ENCODE results near the gene TSC2.
A peak's percentile ranks its signal among the peaks of the same experiment; 100 is the strongest.
"Not testable (repeated sequence)": the region's sequence is repeated elsewhere in the genome, so short reads cannot be mapped to it uniquely, and the experiment has no call there.

The TSC2 gene

DNA sequence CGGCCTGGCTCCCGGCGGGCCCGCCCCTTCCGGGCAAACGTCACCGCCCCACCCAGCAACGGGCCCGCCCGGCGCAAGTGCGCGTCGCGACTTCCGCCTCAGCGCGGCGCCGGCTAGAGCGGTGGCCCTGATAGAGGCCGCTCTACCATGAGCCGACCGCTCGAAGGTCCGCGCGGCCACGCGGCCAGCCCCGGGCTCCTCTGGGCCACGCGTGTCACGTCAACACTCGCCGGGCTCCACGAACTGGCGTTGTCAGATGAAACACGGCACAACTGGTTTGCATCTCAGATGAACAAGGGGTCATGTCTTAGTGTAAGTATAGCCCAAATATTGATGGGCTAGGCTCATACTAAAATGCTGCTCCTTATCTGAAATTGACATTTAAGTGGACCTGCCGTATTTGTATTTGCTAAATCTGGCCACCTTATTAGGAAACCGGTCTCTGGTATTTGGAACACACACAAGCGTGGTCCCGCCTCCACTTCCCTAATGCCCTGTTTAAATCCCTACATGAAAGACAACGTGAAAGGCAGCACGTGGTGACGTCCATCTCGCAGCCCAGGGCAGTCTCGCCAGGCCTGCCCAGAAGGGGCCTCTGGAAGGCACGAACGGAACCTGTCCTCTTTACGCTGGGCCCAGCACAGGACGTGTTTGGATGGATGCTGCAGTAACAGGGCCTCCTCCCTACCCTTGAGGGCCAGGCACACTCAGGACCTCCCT, 37.8 kb upstream of the TSC2 start, which contains the start of gene ZNF598:
Gene ZNF598 (minus strand): TSS at position 31 of the 720 bp plus-strand sequence.
- peak; percentile 69 for DNase-seq

DNA sequence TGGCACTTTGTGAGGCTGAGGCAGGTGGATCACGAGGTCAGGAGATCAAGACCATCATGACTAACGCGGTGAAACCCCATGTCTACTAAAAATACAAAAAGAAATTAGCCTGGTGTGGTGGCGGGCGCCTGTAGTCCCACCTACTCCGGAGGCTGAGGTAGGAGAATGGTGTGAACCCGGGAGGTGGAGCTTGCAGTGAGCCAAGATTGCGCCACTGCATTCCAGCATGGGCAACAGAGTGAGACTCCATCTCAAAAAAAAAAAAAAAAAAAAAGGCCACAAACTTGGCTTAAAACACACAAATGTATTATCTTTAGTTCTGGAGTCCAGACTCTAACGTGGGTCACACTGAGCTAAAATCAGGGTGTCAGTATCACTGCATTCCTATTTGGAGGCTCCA, 36.1 kb upstream of the TSC2 start:
- not testable (repeated sequence) for DNase-seq

DNA sequence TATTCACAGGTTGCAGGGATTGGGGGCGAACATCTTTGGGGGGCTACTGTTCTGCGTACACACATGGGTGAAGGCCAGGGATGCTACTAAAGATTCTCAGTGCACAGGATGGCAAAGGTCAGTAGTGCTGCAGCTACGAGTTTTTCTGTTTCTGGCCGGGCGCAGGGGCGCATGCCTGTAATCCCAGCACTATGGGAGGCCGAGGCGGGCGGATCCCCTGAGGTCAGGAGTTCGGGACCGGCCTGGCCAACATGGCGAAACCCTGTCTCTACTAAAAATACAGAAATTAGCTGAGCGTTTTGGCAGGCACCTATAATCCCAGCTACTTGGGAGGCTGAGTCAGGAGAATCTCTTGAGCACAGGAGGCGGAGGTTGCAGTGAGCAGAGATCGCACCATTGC, 34.3 kb upstream of the TSC2 start:
- no peak for DNase-seq

- no peak for DNase-seq
Observed at GRCh38 chr16:2015117-2015946, 32.5 kb upstream of the TSC2 start.

GRCh38 chr16:2015947-2016208, 31.9 kb upstream of the TSC2 start:
- DNase-seq = no peak

- DNase-seq = no peak
Observed at GRCh38 chr16:2016407-2016922, 31.3 kb upstream of the TSC2 start.

DNA sequence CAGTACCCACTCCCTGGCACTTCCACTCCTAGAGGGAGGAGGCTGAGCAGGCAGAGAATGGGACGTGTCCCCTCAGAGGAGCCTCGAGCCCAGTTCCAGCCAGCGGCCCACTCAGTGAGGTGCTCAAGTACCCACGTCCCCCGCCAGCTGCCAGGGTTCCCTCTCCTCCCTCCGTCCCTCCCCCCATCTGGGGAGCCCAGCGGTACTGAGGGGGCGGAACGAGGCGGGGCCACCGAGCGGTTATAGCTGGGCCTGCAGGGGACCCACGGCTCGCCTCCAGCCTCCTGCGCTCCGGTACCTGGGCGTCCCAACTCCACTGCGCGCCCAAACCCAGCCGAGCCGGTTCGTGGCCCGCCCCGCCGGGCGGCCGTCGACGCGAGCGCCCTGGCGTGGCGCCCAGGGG, 28.3 kb upstream of the TSC2 start, which contains the start of gene NPW:
Gene NPW (plus strand): TSS at position 268 of the 403 bp plus-strand sequence.
- DNase-seq = no peak

GRCh38 chr16:2019921-2020831, 27.6 kb upstream of the TSC2 start:
- DNase-seq = no peak

DNA sequence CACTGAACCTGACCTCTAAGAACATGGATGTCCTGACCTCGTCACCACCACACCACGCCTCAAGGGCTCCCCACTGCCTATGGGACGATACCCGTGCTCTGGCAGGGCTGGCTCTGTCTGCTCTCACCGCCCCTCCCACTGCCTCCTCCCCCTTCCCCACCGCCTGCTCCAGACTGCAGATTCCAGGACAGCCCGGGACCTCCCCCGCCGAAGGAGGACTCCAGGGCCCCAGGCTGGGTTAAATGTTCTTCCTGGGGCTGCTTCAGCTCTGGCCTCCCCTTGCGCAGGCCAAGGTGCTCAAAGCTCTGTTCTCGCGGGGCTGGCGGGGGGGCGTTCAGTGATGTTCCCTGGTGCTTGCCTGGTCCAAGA, 25.1 kb upstream of the TSC2 start:
- no peak for DNase-seq

- DNase-seq = peak; percentile 93
Observed at GRCh38 chr16:2023092-2024031, 24.4 kb upstream of the TSC2 start.

DNA sequence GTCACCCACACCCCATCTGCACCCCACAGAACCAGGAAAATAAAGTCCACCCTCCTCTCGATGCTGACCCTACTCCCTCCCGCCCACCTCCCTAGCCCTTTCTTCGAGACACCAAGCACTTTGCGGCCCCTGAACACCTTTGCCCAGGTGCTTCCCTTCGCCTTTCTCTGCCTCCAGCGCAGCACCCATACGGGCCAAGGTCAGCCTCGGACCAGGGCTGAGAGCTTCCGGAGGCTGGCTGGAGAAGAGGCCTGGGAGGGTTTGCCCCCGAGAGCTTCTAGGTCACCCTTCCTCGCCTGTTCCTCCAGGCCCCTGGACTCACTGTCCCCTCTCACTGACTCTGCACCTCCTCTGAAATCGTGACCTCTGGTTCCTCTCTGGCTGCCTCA, 23.8 kb upstream of the TSC2 start:
- no peak for DNase-seq

GRCh38 chr16:2025251-2025650, 22.5 kb upstream of the TSC2 start:
- no peak for DNase-seq

- DNase-seq = no peak
Observed at GRCh38 chr16:2025878-2026460, 21.8 kb upstream of the TSC2 start.

DNA sequence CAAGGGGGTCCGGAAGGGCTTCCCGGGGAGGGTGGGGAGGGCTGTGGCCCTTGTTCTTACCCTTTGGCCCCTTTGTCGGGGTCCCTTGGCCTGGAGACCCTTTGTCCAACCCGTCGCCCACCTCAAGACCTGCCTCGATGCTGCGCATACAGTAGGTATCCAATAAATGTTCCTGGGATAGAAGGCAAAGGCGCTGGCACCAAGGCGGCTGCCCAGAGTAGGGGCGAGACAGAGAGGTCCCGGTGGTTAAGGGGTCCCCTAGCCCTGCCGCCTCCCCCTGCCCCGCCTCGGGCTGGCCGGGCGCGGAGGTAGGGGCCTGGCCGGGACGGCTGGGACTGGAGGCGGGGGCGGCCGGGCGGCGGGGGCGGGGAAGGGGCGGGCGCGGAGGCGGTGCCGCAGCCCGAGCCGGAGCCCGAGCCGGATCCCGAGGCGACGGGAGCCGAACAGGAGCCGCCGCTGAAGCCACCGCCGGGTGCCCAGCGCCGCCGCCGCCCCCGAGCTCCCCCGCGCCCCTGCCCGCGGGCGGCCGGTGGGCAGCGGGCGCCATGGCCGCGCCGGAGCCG, 21.2 kb upstream of the TSC2 start, which contains the start of gene NHERF2:
Gene NHERF2 (plus strand): TSS at position 442 of the 563 bp plus-strand sequence. CDS start 104 bp downstream, at position 546.
- no peak for DNase-seq

DNA sequence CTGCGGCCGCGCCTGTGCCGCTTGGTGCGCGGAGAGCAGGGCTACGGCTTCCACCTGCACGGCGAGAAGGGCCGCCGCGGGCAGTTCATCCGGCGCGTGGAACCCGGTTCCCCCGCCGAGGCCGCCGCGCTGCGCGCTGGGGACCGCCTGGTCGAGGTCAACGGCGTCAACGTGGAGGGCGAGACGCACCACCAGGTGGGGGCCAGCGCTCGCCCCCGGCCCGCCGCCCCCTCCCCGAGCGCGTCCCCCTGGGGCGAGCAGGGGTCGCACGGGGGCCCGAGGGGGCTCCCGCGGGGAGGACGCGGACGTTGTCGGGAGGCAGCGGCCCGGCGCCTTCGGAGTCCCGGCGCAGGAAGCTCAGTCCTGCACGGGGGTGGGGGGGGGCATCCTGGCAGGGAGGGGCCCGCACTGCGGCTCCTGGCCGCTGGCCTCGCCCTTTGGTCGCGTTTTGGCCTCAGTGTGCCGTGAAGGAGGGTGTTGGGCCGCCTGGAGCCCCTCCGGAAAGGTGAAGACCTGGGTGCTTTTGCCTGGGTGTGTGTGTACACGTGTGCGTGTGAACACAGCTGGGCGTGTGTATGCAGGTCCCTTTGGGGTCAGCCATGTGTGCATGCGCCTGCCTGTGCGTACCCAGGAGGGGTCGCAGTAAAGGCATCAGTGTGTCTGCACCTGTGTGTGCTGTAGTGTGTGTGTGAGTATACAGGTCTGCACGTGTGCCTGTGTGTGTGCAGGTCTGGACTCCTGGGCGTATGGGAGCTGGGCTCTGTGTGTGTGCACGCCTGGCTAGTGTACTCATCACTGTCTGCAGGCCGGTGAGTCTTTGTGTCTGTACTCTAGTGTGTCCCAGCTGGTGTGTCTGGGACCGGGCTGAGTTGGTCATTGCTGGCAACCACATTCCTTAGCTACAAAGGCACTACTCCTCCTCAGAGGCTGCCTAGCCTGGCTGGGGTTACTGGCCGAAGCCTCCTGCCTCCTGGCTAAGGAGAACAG, 20.5 kb upstream of the TSC2 start:
- DNase-seq = no peak

DNA sequence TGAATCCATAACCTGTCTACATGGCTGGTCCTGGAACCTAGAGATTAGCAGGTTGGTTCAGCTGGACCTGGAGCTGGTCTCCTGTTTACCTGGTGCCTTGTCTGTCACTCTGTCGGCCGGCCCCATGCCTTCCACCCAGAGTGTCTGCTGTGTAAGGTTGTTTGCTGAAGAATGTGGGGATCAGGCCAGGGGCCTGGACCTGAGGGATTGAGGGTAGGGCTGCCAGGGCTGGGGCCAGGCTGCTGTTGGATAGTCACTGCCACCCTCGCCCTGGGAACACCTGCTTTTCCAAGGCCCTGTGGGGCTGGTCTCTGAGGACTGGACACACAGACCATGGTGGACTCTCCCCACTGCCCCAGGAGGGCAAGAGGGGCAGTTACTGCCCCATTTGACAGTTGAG, 19.6 kb upstream of the TSC2 start:
- no peak for DNase-seq

DNA sequence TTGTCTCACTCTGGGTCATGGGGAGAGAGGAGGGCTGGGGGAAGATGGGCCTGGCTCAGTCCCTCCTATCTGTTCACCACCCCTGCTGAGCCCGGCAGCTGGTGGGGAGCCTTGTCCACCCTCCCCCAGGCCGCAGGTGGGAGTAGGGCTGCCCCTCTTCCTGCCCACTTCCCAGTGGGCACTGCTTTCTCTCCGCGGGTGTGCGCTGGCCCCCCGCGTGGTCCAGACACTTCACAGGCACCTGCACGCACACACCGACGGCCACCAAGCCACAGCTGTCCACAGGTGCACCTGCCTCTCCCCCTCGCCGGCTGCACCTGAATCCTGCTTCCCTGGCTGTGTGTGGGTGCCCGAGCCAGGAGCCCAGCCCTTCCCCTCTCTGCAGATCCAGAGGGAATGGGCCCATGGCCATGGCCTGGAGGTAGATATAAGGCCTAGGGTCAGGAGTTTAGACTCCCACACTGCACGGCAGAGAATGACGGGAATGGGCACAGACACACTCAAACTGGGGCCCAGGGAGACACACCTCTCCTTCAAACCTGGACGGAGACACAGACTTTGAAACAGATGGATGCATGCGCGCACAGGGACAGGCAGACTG, 19.1 kb upstream of the TSC2 start:
- no peak for DNase-seq

GRCh38 chr16:2029350-2029749, 18.4 kb upstream of the TSC2 start:
- DNase-seq = no peak

DNA sequence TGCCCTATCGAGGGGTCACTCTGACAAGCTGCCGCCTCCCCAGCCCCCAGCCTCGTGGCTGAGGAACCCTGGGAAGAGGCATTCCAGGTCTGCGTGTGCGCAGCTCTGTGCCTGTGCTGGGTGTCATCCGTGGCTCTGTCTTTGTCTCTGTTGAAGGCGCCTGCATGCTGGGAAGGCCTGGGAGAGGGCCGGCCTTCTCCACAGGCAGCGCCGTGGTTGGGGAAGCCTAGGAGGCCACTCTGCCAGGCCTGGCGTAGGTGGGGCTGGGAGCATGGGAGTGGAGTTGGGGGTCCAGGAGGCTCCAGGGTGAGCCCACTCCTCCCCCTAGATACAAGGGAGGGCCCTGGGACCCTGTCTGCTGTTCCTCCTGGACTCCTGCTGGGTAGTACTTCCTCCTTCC, 17.7 kb upstream of the TSC2 start:
- DNase-seq = no peak
